LHCN-M2 (cell line): ENCODE data around the gene CD276. TPM values are rescaled to one million over a fixed set of nuclear protein-coding genes. Genes with fewer than 3 reads are reported as not detected.

ENCODE experiments used
- DNase-seq: peaks from one replicate; pipeline ENCODE4 v3.0.0-alpha.2; 2012; ENCODE audit warnings: low read depth
- polyA plus RNA-seq: library from polyadenylated mRNA; unstranded; fragments of >200 nt; gene quantifications from one replicate; pipeline ENCODE4 v1.2.1, GENCODE V29; 2012; ENCODE audit warnings: missing spikeins
- total RNA-seq: library from RNA; depleted of rRNA; stranded (reverse); fragments of >200 nt; gene quantifications from 2 replicates; pipeline ENCODE4 v1.2.3, GENCODE V29; 2014; rRNA removed

Gene CD276
- 47.1 and 54.4 TPM in 2 replicates for total RNA-seq
- polyA plus RNA-seq = 48.4 TPM

- DNase-seq = peak; percentile 65
Observed at GRCh38 chr15:73683777-73684580, at the start of gene CD276. Gene CD276 (plus strand): TSS chr15:73684383. CDS start chr15:73699640, 15,257 bp downstream.

GRCh38 chr15:73637527-73637926 is 46.7 kb upstream of the CD276 start:
- DNase-seq = peak; percentile 52

- DNase-seq = peak; percentile 27
Observed at GRCh38 chr15:73639464-73639863, 44.7 kb upstream of the CD276 start.

- DNase-seq = no peak
Observed at GRCh38 chr15:73647259-73648013, 36.7 kb upstream of the CD276 start.

GRCh38 chr15:73648014-73648295 is 36.2 kb upstream of the CD276 start:
- DNase-seq = no peak

GRCh38 chr15:73650416-73651126 is 33.6 kb upstream of the CD276 start:
- no peak for DNase-seq

GRCh38 chr15:73654659-73655058 is 29.5 kb upstream of the CD276 start:
- no peak for DNase-seq

GRCh38 chr15:73655724-73656123 is 28.5 kb upstream of the CD276 start:
- DNase-seq = no peak

- DNase-seq = no peak
Observed at GRCh38 chr15:73658645-73659044, 25.5 kb upstream of the CD276 start.

GRCh38 chr15:73660455-73660854 is 23.7 kb upstream of the CD276 start:
- DNase-seq = no peak

- DNase-seq = no peak
Observed at GRCh38 chr15:73674587-73674986, 9.6 kb upstream of the CD276 start.

- peak; percentile 47 for DNase-seq
Observed at GRCh38 chr15:73677146-73677607, 7.0 kb upstream of the CD276 start.

- no peak for DNase-seq
Observed at GRCh38 chr15:73677733-73678132, 6.5 kb upstream of the CD276 start.

GRCh38 chr15:73678498-73678897 is 5.7 kb upstream of the CD276 start:
- DNase-seq = no peak

- no peak for DNase-seq
Observed at GRCh38 chr15:73679180-73679579, 5.0 kb upstream of the CD276 start.

- no peak for DNase-seq
Observed at GRCh38 chr15:73679964-73680363, 4.2 kb upstream of the CD276 start.

GRCh38 chr15:73680549-73680948 is 3.6 kb upstream of the CD276 start:
- DNase-seq = no peak

- no peak for DNase-seq
Observed at GRCh38 chr15:73681063-73681462, 3.1 kb upstream of the CD276 start.

GRCh38 chr15:73681856-73682599 is 2.2 kb upstream of the CD276 start:
- DNase-seq = no peak

- peak; percentile 52 for DNase-seq
Observed at GRCh38 chr15:73682600-73683090, 1.5 kb upstream of the CD276 start.

GRCh38 chr15:73683257-73683776 is 866 bp upstream of the CD276 start:
- no peak for DNase-seq
